Type B pancreatic cell (in vitro differentiated cells): Measurements from ENCODE around the gene C15orf40. TPM values are rescaled to one million over a fixed set of nuclear protein-coding genes. Genes with fewer than 3 reads are reported as not detected.

Source experiments
- DNase-seq: peaks from one replicate; pipeline ENCODE4 v3.0.0; 2021; ENCODE audit warnings: mixed read lengths; ENCODE audit not compliant: unreplicated experiment; ENCODE audit errors: extremely low spot score
- H3K27ac Mint-ChIP-seq: 2 replicates; pipeline ENCODE4 v1.8.0; 2021; ENCODE audit warnings: mild to moderate bottlenecking, mixed read lengths
- H3K27me3 Mint-ChIP-seq: 2 replicates; pipeline ENCODE4 v1.8.0; 2021; ENCODE audit warnings: mixed read lengths
- H3K36me3 Mint-ChIP-seq: 2 replicates; pipeline ENCODE4 v1.8.0; 2021; ENCODE audit warnings: mixed read lengths
- H3K4me1 Mint-ChIP-seq: one replicate; pipeline ENCODE4 v1.8.0; 2021; ENCODE audit warnings: mixed read lengths; ENCODE audit not compliant: unreplicated experiment
- H3K4me3 Mint-ChIP-seq: 2 replicates; pipeline ENCODE4 v1.8.0; 2021; ENCODE audit warnings: mild to moderate bottlenecking, mixed read lengths
- H3K9me3 Mint-ChIP-seq: 2 replicates; pipeline ENCODE4 v1.8.0; 2021; ENCODE audit warnings: mixed read lengths
- total RNA-seq: library from RNA; stranded (reverse); gene quantifications from 2 replicates; pipeline ENCODE4 v1.2.1, GENCODE V29; 2021; ENCODE audit warnings: low replicate concordance
- TF ChIP-seq, protein P1 (sequence below): fragments of 200-600 bp; sonication (generic); conservative IDR thresholded peaks from 2 replicates; pipeline ENCODE4 v1.5.0; 2021; ENCODE audit warnings: antibody characterized with exemption, mild to moderate bottlenecking

Gene C15orf40
- total RNA-seq, 1 donor from 2014 or later = 26.8 TPM

DNA sequence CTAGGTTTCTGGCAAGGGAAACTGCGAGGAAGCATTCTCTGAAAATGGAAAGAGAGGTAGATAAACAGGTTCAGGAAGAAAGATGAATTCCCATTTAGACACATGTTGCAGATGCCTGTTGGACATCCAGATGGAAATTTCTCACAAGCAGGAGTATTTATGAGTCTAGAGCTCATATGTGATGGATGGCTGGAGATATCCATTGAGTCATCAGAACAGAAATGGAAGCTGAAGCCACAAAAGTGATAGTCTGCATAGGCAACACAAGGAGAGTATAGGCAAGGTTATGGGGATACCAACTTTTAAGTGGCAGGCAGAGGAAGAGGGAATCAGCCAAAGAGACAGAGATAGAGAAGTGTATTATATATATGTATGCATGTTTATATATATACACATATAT, 31.7 kb downstream of the C15orf40 start:
- no peak overlapping the region for H3K27ac Mint-ChIP-seq
- no peaks in the 10 kb centered on the region for H3K27me3 Mint-ChIP-seq
- H3K4me1 Mint-ChIP-seq = peaks cover 4% of the 10 kb centered on the region
- H3K36me3 Mint-ChIP-seq = peaks cover 4% of the 10 kb centered on the region
- no peak for DNase-seq
- no peaks in the 10 kb centered on the region for H3K9me3 Mint-ChIP-seq
- TF ChIP-seq, protein P1, sequence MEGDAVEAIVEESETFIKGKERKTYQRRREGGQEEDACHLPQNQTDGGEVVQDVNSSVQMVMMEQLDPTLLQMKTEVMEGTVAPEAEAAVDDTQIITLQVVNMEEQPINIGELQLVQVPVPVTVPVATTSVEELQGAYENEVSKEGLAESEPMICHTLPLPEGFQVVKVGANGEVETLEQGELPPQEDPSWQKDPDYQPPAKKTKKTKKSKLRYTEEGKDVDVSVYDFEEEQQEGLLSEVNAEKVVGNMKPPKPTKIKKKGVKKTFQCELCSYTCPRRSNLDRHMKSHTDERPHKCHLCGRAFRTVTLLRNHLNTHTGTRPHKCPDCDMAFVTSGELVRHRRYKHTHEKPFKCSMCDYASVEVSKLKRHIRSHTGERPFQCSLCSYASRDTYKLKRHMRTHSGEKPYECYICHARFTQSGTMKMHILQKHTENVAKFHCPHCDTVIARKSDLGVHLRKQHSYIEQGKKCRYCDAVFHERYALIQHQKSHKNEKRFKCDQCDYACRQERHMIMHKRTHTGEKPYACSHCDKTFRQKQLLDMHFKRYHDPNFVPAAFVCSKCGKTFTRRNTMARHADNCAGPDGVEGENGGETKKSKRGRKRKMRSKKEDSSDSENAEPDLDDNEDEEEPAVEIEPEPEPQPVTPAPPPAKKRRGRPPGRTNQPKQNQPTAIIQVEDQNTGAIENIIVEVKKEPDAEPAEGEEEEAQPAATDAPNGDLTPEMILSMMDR = no peak
- H3K4me3 Mint-ChIP-seq = no peak overlapping the region

DNA sequence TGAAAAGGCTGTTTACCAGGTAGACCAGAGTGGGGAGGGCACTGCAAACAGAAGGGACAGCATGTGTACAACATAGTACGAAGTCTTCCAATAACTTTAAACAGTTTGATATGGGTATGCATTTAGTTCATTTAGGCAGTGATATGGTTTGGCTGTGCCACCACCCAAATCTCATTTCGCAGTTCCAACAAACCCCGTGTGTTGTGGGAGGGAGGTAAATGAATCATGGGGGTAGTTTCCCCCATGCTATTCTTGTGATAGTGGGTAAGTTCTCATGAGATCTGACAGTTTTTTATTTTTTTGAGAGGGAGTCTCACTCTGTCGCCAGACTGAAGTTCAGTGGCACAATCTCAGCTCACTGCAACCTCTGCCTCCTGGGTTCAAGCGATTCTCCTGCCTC, 33.0 kb downstream of the C15orf40 start:
- no peak overlapping the region for H3K4me3 Mint-ChIP-seq
- no peak overlapping the region for H3K27ac Mint-ChIP-seq

DNA sequence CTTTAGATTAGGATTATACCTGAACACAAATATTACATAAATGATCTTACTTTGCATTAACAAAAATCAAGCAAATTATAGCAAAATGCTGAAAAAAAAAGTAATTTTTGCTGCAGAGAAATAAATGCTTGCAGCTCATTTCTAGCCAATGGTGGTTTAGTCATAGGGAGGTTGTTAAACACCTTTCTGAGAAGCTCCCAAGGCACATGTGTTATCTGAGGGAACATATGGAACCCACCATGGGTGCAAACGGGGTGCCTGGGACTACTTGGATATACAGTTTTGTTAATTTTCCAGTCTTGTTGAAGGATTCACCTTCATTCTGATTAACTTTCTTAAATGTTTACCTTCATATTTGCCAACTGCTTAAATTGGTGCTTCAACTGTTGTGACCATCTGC, 34.4 kb downstream of the C15orf40 start:
- H3K36me3 Mint-ChIP-seq = peaks cover 4% of the 10 kb centered on the region
- TF ChIP-seq, protein P1 = no peak

More for the DNA sequence above, 33.0 kb downstream of the C15orf40 start:
- TF ChIP-seq, protein P1 = no peak
- no peaks in the 10 kb centered on the region for H3K27me3 Mint-ChIP-seq
- no peaks in the 10 kb centered on the region for H3K9me3 Mint-ChIP-seq
- DNase-seq = no peak
- H3K4me1 Mint-ChIP-seq = peaks cover 3% of the 10 kb centered on the region
- peaks cover 4% of the 10 kb centered on the region for H3K36me3 Mint-ChIP-seq

DNA sequence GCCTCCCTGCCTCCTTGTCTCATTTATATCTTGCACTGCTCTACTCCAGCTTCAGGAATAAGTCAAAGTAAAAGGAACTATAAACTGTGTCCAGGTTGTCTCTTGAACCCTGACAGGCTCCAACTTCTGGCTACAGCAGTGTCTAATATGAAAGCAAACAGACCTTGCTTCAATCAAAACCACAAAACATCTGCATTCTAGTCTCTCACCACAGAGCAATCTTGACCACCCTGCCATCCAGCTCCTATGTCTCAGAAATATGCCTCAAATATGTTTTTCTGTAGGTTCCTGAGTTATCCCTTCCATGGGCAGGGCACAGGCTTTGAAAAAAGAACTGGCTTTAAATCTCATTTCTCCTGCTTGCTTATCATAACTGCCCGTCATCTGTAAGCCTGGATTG, 38.4 kb downstream of the C15orf40 start:
- DNase-seq = no peak
- H3K4me3 Mint-ChIP-seq = no peak overlapping the region
- H3K36me3 Mint-ChIP-seq = no peaks in the 10 kb centered on the region
- H3K27ac Mint-ChIP-seq = no peak overlapping the region
- H3K4me1 Mint-ChIP-seq = no peaks in the 10 kb centered on the region
- no peaks in the 10 kb centered on the region for H3K9me3 Mint-ChIP-seq
- H3K27me3 Mint-ChIP-seq = no peaks in the 10 kb centered on the region
- TF ChIP-seq, protein P1 = no peak

More for the DNA sequence above, 34.4 kb downstream of the C15orf40 start:
- Mint-ChIP-seq H3K27ac (no peak overlapping the region), H3K4me3 (no peak overlapping the region), H3K9me3 (no peaks in the 10 kb centered on the region), H3K27me3 (no peaks in the 10 kb centered on the region), H3K4me1 (peaks cover 3% of the 10 kb centered on the region)
- DNase-seq = no peak

DNA sequence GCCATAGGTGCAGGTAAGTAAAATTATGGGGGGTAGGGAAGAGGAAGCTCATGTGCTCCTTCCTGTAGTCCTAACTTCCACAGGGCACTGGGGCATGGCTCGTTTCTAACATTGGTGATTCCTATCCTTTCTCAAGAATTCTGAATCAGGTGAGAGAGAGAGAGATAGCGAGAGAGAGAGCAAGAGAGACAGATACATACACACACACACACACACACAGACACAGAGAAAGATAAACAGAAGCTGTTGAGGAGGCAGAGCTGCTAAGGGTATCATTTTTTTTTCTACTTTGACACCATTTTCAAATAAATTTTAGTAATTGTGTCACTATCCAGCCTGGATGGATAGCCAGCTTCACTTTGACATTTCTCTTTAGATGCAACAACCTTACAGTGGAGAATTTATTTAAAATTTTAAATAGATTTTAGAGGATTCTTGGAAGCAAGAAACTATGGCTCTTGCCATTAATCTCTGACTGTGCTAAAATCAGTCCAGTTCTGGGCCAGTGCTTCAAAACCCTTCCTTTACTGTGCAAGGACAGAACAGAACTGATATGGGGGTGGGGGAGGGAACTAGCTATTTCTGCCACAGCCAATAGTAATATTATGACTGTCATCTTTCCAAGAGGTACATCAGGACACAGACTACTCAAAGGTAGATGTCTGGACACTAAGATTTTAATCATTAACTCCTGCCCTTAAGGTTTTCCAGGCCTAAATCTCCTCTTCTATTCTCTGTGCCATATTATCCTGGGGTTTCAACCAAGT, 40.0 kb downstream of the C15orf40 start:
- TF ChIP-seq, protein P1 = no peak
- DNase-seq = no peak
- no peaks in the 10 kb centered on the region for H3K27me3 Mint-ChIP-seq
- H3K4me3 Mint-ChIP-seq = no peak overlapping the region
- no peaks in the 10 kb centered on the region for H3K36me3 Mint-ChIP-seq
- H3K4me1 Mint-ChIP-seq = no peaks in the 10 kb centered on the region
- no peaks in the 10 kb centered on the region for H3K9me3 Mint-ChIP-seq
- H3K27ac Mint-ChIP-seq = no peak overlapping the region
